Measurements from ENCODE around the gene DCHS2. TPM values are rescaled to one million over a fixed set of nuclear protein-coding genes. Genes with fewer than 3 reads are reported as not detected.

DCHS2 gene
- total RNA-seq, 2 experiments from 2014 or later = not detected

DNA sequence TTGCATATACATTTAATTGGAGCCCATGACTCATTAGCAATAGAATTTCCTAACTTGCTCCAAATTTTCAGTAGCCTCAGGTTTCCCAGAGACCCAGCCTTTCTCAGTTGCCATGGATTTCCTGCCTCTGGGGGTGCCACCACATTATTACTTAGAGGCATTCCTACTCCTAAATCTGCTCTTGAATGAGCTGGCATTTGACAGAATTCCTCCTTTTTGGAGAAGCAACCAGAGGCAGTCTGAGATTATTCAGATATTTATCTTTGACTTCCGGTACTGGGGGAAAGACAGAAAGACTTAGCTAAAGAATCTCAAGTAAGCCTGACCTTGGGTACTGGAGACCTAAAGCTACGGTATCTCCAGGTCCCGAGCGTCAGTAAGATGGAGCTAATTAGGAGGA lies 76.3 kb downstream of the DCHS2 start:
- H3K9me3 ChIP-seq (ENCODE audit: low read length) = no peaks in the 10 kb centered on the region

DNA sequence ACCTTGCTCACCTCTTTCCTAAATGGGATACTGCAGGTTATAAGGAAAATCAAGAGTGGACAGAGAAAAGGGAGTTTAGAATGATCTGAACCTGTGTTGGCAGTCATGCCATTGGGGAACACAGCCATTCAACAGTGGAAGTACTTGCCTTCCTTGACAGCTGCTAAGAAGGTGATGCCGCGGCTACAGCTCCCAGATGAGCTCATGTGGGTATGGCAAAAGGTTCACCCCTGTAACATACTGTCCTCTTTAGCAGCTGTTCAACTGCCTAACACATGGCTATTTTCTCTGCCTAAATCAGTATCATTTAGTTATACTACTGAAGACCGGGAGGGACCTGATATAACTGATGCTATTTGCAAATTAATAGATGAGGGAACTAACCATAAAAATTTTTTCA lies 76.8 kb downstream of the DCHS2 start:
- DNase-seq (ENCODE audit: low spot score) = no peak
- Histone ChIP-seq H3K9me2 (ENCODE audit: insufficient read depth, low read length) (no peaks in the 10 kb centered on the region), H4K20me1 (ENCODE audit: insufficient read depth, low read length) (no peaks in the 10 kb centered on the region), H3K36me3 (ENCODE audit: insufficient read depth, low read length) (no peaks in the 10 kb centered on the region), H3K27ac (ENCODE audit: low read depth, low read length, poor library complexity, severe bottlenecking) (no peak overlapping the region), H3K4me2 (ENCODE audit: low read length) (no peak overlapping the region), H3K4me3 (ENCODE audit: low read depth, low read length, poor library complexity, severe bottlenecking) (no peak overlapping the region), H3K4me1 (ENCODE audit: insufficient read depth, low read length, poor library complexity, severe bottlenecking) (peaks cover 13% of the 10 kb centered on the region), H2AFZ (ENCODE audit: low read length) (no peak overlapping the region), H3K79me2 (ENCODE audit: insufficient read depth, low read depth, low read length) (no peaks in the 10 kb centered on the region), H3K9me3 (ENCODE audit: low read length) (no peaks in the 10 kb centered on the region)
- BruUV-seq (replicated peaks) = no TSS peak
- TF ChIP-seq, protein P1, sequence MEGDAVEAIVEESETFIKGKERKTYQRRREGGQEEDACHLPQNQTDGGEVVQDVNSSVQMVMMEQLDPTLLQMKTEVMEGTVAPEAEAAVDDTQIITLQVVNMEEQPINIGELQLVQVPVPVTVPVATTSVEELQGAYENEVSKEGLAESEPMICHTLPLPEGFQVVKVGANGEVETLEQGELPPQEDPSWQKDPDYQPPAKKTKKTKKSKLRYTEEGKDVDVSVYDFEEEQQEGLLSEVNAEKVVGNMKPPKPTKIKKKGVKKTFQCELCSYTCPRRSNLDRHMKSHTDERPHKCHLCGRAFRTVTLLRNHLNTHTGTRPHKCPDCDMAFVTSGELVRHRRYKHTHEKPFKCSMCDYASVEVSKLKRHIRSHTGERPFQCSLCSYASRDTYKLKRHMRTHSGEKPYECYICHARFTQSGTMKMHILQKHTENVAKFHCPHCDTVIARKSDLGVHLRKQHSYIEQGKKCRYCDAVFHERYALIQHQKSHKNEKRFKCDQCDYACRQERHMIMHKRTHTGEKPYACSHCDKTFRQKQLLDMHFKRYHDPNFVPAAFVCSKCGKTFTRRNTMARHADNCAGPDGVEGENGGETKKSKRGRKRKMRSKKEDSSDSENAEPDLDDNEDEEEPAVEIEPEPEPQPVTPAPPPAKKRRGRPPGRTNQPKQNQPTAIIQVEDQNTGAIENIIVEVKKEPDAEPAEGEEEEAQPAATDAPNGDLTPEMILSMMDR (conservative IDR thresholded peaks at IDR 0.05; ENCODE audit: low read length) = no peak
- no peak for TF ChIP-seq EZH2phosphoT487 (IDR thresholded peaks at IDR 0.05; ENCODE audit: borderline replicate concordance, low read depth, low read length)
- intact Hi-C loops (cut with micrococcal nuclease; ENCODE audit: unreplicated experiment) = no loop called here
- CTCF ChIA-PET (ENCODE audit: unreplicated experiment) = no interaction called here
- POLR2A ChIA-PET = interaction anchor here (1.0 to 1.3 kb wide), 4 partner anchors 9 to 27 kb away, joined by 3 to 7 read pairs (median 4); no protein-coding TSS in a partner anchor

More for the DNA sequence above, 76.3 kb downstream of the DCHS2 start:
- DNase-seq (ENCODE audit: low spot score) = no peak
- Histone ChIP-seq H4K20me1 (ENCODE audit: insufficient read depth, low read length) (no peaks in the 10 kb centered on the region), H3K36me3 (ENCODE audit: insufficient read depth, low read length) (no peaks in the 10 kb centered on the region), H3K27ac (ENCODE audit: low read depth, low read length, poor library complexity, severe bottlenecking) (no peak overlapping the region), H3K79me2 (ENCODE audit: insufficient read depth, low read depth, low read length) (no peaks in the 10 kb centered on the region), H3K9me2 (ENCODE audit: insufficient read depth, low read length) (no peaks in the 10 kb centered on the region), H3K4me2 (ENCODE audit: low read length) (no peak overlapping the region), H2AFZ (ENCODE audit: low read length) (no peak overlapping the region), H3K4me1 (ENCODE audit: insufficient read depth, low read length, poor library complexity, severe bottlenecking) (peaks cover 13% of the 10 kb centered on the region), H3K4me3 (ENCODE audit: low read depth, low read length, poor library complexity, severe bottlenecking) (no peak overlapping the region)
- ChIA-PET CTCF (ENCODE audit: unreplicated experiment) (no interaction called here), POLR2A (interaction anchor here (0.8 to 1.3 kb wide), 3 partner anchors 9 to 20 kb away, joined by 3 to 7 read pairs (median 3); no protein-coding TSS in a partner anchor)
- BruUV-seq (replicated peaks) = no TSS peak
- no peak for TF ChIP-seq EZH2phosphoT487 (IDR thresholded peaks at IDR 0.05; ENCODE audit: borderline replicate concordance, low read depth, low read length)
- TF ChIP-seq, protein P1 (conservative IDR thresholded peaks at IDR 0.05; ENCODE audit: low read length) = no peak
- intact Hi-C loops (cut with micrococcal nuclease; ENCODE audit: unreplicated experiment) = no loop called here

DNA sequence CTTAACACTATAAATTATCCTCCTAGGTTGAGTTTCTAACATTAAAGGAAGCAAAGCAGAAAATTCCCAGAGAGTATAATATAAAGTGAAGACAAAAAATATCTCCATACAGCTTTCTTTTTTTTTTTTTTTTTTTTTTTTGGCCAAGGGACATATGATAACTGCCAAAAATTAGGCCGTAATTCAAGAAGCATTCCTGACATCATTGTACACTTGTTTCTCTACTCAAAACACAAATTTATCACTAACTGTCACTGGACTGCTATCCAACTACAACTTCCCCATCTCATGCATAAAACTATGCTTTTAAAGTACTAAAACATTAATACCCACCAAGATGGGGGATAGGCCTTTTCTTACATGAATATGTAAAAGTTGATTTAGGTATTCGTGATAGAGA lies 77.2 kb downstream of the DCHS2 start:
- CTCF ChIA-PET (ENCODE audit: unreplicated experiment) = no interaction called here
- H2AFZ ChIP-seq (ENCODE audit: low read length) = no peak overlapping the region

More for the DNA sequence above, 77.2 kb downstream of the DCHS2 start:
- Histone ChIP-seq H3K9me3 (ENCODE audit: low read length) (no peaks in the 10 kb centered on the region), H3K4me2 (ENCODE audit: low read length) (no peak overlapping the region), H3K4me3 (ENCODE audit: low read depth, low read length, poor library complexity, severe bottlenecking) (no peak overlapping the region), H3K27ac (ENCODE audit: low read depth, low read length, poor library complexity, severe bottlenecking) (no peak overlapping the region), H3K79me2 (ENCODE audit: insufficient read depth, low read depth, low read length) (no peaks in the 10 kb centered on the region), H3K36me3 (ENCODE audit: insufficient read depth, low read length) (no peaks in the 10 kb centered on the region), H3K9me2 (ENCODE audit: insufficient read depth, low read length) (no peaks in the 10 kb centered on the region), H4K20me1 (ENCODE audit: insufficient read depth, low read length) (no peaks in the 10 kb centered on the region), H3K4me1 (ENCODE audit: insufficient read depth, low read length, poor library complexity, severe bottlenecking) (peaks cover 13% of the 10 kb centered on the region)
- TF ChIP-seq, protein P1 (conservative IDR thresholded peaks at IDR 0.05; ENCODE audit: low read length) = no peak
- TF ChIP-seq EZH2phosphoT487 (IDR thresholded peaks at IDR 0.05; ENCODE audit: borderline replicate concordance, low read depth, low read length) = no peak
- POLR2A ChIA-PET = interaction anchor here (0.7 to 1.1 kb wide), 6 partner anchors 9 to 60 kb away, joined by 3 to 8 read pairs (median 4); no protein-coding TSS in a partner anchor
- DNase-seq (ENCODE audit: low spot score) = no peak
- BruUV-seq (replicated peaks) = no TSS peak
- intact Hi-C loops (cut with micrococcal nuclease; ENCODE audit: unreplicated experiment) = no loop called here

Measured in OCI-LY7 (cell line).